GM23338 (cell line): ENCODE measurements around the gene LRMDA. TPM values are rescaled to one million over a fixed set of nuclear protein-coding genes. Genes with fewer than 3 reads are reported as not detected.

ENCODE experiments used
- ATAC-seq: fragments of 200-7000 bp; cut with Tn5 transposase; 3 replicates; pipeline ENCODE4 v1.9.1; 2020
- DNase-seq: peaks from one replicate; pipeline ENCODE4 v3.0.0-alpha.2; 2015; ENCODE audit warnings: low spot score
- H2AFZ ChIP-seq: fragments of 200-600 bp; sonication (generic); 2 replicates; pipeline ENCODE4 v1.8.0; 2016; ENCODE audit warnings: antibody characterized with exemption, mild to moderate bottlenecking, moderate library complexity
- H3F3A ChIP-seq: fragments of 200-600 bp; sonication (generic); replicated peaks from 2 replicates; pipeline ENCODE4 v1.8.0; 2017; ENCODE audit warnings: antibody characterized with exemption, mixed run types, low read depth
- H3K27ac ChIP-seq: fragments of 200-600 bp; sonication (generic); 2 replicates; pipeline ENCODE4 v1.6.1; 2016; ENCODE audit warnings: low read depth
- H3K27me3 ChIP-seq: fragments of 200-600 bp; sonication (generic); 2 replicates; pipeline ENCODE4 v1.8.0; 2016; ENCODE audit warnings: mild to moderate bottlenecking, mixed run types, moderate library complexity; ENCODE audit not compliant: insufficient read depth
- H3K36me3 ChIP-seq: fragments of 200-600 bp; sonication (generic); 2 replicates; pipeline ENCODE4 v1.8.0; 2016; ENCODE audit warnings: mild to moderate bottlenecking; ENCODE audit not compliant: insufficient read depth
- H3K4me1 ChIP-seq: fragments of 200-600 bp; sonication (generic); 2 replicates; pipeline ENCODE4 v1.8.0; 2016; ENCODE audit warnings: mild to moderate bottlenecking, moderate library complexity; ENCODE audit not compliant: insufficient read depth
- H3K4me2 ChIP-seq: fragments of 200-600 bp; sonication (generic); 2 replicates; pipeline ENCODE4 v1.7.1; 2017; ENCODE audit warnings: mixed run types
- H3K4me3 ChIP-seq: fragments of 200-600 bp; sonication (generic); 2 replicates; pipeline ENCODE4 v1.6.1; 2016; ENCODE audit warnings: mixed run types
- H3K79me2 ChIP-seq: fragments of 200-600 bp; sonication (generic); replicated peaks from 2 replicates; pipeline ENCODE4 v1.8.0; 2017; ENCODE audit warnings: mild to moderate bottlenecking; ENCODE audit not compliant: insufficient read depth
- H3K9me2 ChIP-seq: fragments of 200-600 bp; sonication (generic); 2 replicates; pipeline ENCODE4 v1.8.0; 2017; ENCODE audit not compliant: insufficient read depth
- H4K20me1 ChIP-seq: fragments of 200-600 bp; sonication (generic); replicated peaks from 2 replicates; pipeline ENCODE4 v1.8.0; 2017; ENCODE audit warnings: mild to moderate bottlenecking; ENCODE audit not compliant: insufficient read depth
- H3K27ac Mint-ChIP-seq: 2 replicates; pipeline ENCODE4 v1.8.0; 2020; ENCODE audit warnings: inconsistent platforms, mild to moderate bottlenecking, moderate library complexity, mixed read lengths
- H3K27me3 Mint-ChIP-seq: 3 replicates; pipeline ENCODE4 v1.8.0; 2022; ENCODE audit warnings: low read depth, mild to moderate bottlenecking, moderate library complexity, mixed read lengths, inconsistent platforms; ENCODE audit not compliant: insufficient read depth, poor library complexity
- H3K36me3 Mint-ChIP-seq: 3 replicates; pipeline ENCODE4 v1.8.0; 2021; ENCODE audit warnings: low read depth, mild to moderate bottlenecking, inconsistent platforms, moderate library complexity, mixed read lengths
- H3K4me1 Mint-ChIP-seq: 3 replicates; pipeline ENCODE4 v1.8.0; 2020; ENCODE audit warnings: mild to moderate bottlenecking, inconsistent platforms, mixed read lengths
- H3K4me3 Mint-ChIP-seq: 3 replicates; pipeline ENCODE4 v1.8.0; 2021; ENCODE audit warnings: moderate library complexity, mild to moderate bottlenecking, inconsistent platforms, mixed read lengths
- H3K9me3 Mint-ChIP-seq: 3 replicates; pipeline ENCODE4 v1.8.0; 2020; ENCODE audit warnings: moderate library complexity, mild to moderate bottlenecking, inconsistent platforms, mixed read lengths
- CTCF ChIP-seq, 2 experiments: fragments of 200-600 bp in 1 of 2; sonication (generic) in 1 of 2; conservative IDR thresholded peaks; 2 replicates each; pipeline versions ENCODE4 v1.5.1 to v1.6.1; 2016 to 2017; ENCODE audit warnings: antibody characterized with exemption in 2 of 2, low read depth in 2 of 2, mild to moderate bottlenecking in 2 of 2, moderate library complexity in 1 of 2
- ETS1 ChIP-seq: IDR thresholded peaks from 2 replicates; pipeline ENCODE4 v1.6.1; 2016; ENCODE audit warnings: antibody characterized with exemption
- EZH2 ChIP-seq: fragments of 200-600 bp; sonication (generic); IDR thresholded peaks from one replicate; pipeline ENCODE4 v1.8.0; 2017; ENCODE audit warnings: antibody characterized with exemption, mild to moderate bottlenecking, low read depth; ENCODE audit not compliant: unreplicated experiment
- EZH2phosphoT487 ChIP-seq: fragments of 200-600 bp; sonication (generic); IDR thresholded peaks from one replicate; pipeline ENCODE4 v1.8.1; 2018; ENCODE audit warnings: antibody characterized with exemption; ENCODE audit not compliant: unreplicated experiment
- NANOG ChIP-seq: IDR thresholded peaks from 2 replicates; pipeline ENCODE4 v1.6.1; 2016; ENCODE audit warnings: antibody characterized with exemption, borderline replicate concordance
- REST ChIP-seq: IDR thresholded peaks from one replicate; pipeline ENCODE4 v1.6.1; 2018; ENCODE audit warnings: antibody characterized with exemption; ENCODE audit not compliant: unreplicated experiment
- ZNF331 ChIP-seq: fragments of 250-450 bp; sonication (Bioruptor Pico); IDR thresholded peaks from 2 replicates; pipeline ENCODE4 v1.5.0; 2020; ENCODE audit warnings: low read depth, mild to moderate bottlenecking, moderate library complexity
- ZNF462 ChIP-seq: fragments of 250-450 bp; sonication (Bioruptor Pico); IDR thresholded peaks from 2 replicates; pipeline ENCODE4 v1.5.0; 2020; ENCODE audit warnings: mild to moderate bottlenecking, moderate library complexity
- polyA plus RNA-seq: library from polyadenylated mRNA; unstranded; fragments of >200 nt; fragmentation: Nextera tagmentation; extraction: Ambion mirVana; gene quantifications from 2 replicates; pipeline ENCODE4 v1.2.1, GENCODE V29; 2016
- total RNA-seq: library from RNA; depleted of rRNA; stranded (reverse); fragments of >200 nt; shearing (Covaris generic); gene quantifications from 2 replicates; pipeline ENCODE4 v1.2.3, GENCODE V29; 2014

The LRMDA gene
- total and polyA plus RNA-seq, 2 experiments from 2014 or later, result 0.90 to 1.8 TPM

GRCh38 chr10:75568450-75569130, 137.2 kb downstream of the LRMDA start:
- Mint-ChIP-seq H3K27me3 (peaks cover 7% of the 10 kb centered on the region), H3K4me1 (no peaks in the 10 kb centered on the region), H3K27ac (no peak overlapping the region), H3K4me3 (no peak overlapping the region), H3K9me3 (peaks cover 56% of the 10 kb centered on the region), H3K36me3 (peaks cover 32% of the 10 kb centered on the region; the same call in 2 of the 3 replicates)
- Histone ChIP-seq H3K9me2 (0 out of 2 replicates have a peak, but pooled peaks cover 4% of the 10 kb centered on the region), H3K27ac (no peak overlapping the region), H2AFZ (no peak overlapping the region), H4K20me1 (no peaks in the 10 kb centered on the region), H3F3A (no peaks in the 10 kb centered on the region), H3K27me3 (no peaks in the 10 kb centered on the region), H3K4me2 (no peak overlapping the region), H3K4me3 (no peak overlapping the region), H3K36me3 (no peaks in the 10 kb centered on the region; the same call in none of the 2 replicates), H3K4me1 (no peaks in the 10 kb centered on the region), H3K79me2 (no peaks in the 10 kb centered on the region)
- DNase-seq (no peak), ATAC-seq (no peak)
- TF ChIP-seq ETS1, result no peak
- no peak for TF ChIP-seq ZNF331 (CRISPR knock-in tag)
- TF ChIP-seq ZNF462 (CRISPR knock-in tag), result no peak

GRCh38 chr10:75569506-75569905, 138.1 kb downstream of the LRMDA start:
- no peak overlapping the region for H3K4me3 ChIP-seq
- H3K27me3 Mint-ChIP-seq, result peaks cover 6% of the 10 kb centered on the region
- no peaks in the 10 kb centered on the region for H3K27me3 ChIP-seq
- H2AFZ ChIP-seq, result no peak overlapping the region
- H3K27ac ChIP-seq, result no peak overlapping the region
- no peaks in the 10 kb centered on the region; the same call in none of the 2 replicates for H3K36me3 ChIP-seq
- no peaks in the 10 kb centered on the region for H3K4me1 ChIP-seq
- 0 out of 2 replicates have a peak, but pooled peaks cover 4% of the 10 kb centered on the region for H3K9me2 ChIP-seq
- ATAC-seq, result no peak
- H3K4me1 Mint-ChIP-seq, result no peaks in the 10 kb centered on the region
- no peaks in the 10 kb centered on the region for H3K79me2 ChIP-seq
- no peaks in the 10 kb centered on the region for H3F3A ChIP-seq
- H3K27ac Mint-ChIP-seq, result no peak overlapping the region
- H3K36me3 Mint-ChIP-seq, result peaks cover 29% of the 10 kb centered on the region; the same call in 2 of the 3 replicates
- DNase-seq, result no peak
- no peak overlapping the region for H3K4me2 ChIP-seq
- peaks cover 54% of the 10 kb centered on the region for H3K9me3 Mint-ChIP-seq
- no peak overlapping the region for H3K4me3 Mint-ChIP-seq
- H4K20me1 ChIP-seq, result no peaks in the 10 kb centered on the region
- TF ChIP-seq REST, result no peak
- TF ChIP-seq CTCF (conservative IDR thresholded peaks at IDR 0.05; ENCODE audit: low read depth in 2 of 2), result no peak
- TF ChIP-seq NANOG, result no peak
- TF ChIP-seq EZH2, result no peak
- TF ChIP-seq EZH2phosphoT487, result no peak
